Stimulated activated CD8-positive, alpha-beta memory T cell treated with anti-CD3 and anti-CD28 coated beads, Interleukin-12 subunit alpha, Interleukin-12 subunit beta, amount 100 ng/mL, for 24 hours (primary cell): ENCODE results near the gene ABO.
"Not testable (repeated sequence)": the region's sequence is repeated elsewhere in the genome, so short reads cannot be mapped to it uniquely, and the experiment has no call there.

Source experiments
- DNase-seq: peaks from one replicate; pipeline ENCODE4 v3.0.0-alpha.2; 2020; ENCODE audit errors: extremely low read depth

The ABO gene

GRCh38 chr9:133275105-133276000 is at the start of gene ABO:
Gene ABO, minus strand, starts transcription at chr9:133275201.
- DNase-seq = no peak

DNA sequence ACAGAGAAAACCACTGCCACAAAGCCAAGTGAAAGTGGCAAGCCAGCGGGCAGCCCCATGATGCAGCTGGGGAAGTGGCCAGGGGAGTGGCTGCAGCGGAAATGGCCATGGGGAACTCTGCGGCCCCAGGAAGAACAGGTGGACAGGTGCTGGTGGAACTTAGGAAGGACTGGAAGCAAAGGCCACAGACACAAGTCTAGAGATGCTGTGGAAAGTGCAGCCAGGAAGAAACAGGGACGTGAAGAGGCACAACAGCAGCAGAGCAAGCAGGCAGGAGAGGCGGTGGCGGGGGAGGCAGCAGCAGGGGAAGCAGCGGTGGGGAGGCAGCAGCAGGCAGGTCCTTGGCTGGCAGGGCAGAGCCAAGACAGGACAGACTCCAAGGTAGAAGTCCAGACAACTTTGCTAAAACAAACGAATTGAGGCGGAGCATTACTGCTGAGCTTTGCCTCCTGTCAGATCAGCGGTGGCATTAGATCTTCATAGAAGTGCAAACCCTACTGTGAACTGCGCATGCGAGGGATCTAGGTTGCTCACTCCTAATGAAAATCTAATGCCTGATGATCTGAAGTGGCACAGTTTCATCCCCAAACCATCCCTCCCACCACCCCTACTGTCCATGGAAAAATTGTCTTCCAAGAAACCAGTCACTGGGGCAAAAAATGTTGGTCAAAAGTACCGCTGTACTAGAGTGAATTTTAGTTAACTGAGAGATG is 49.1 kb upstream of the ABO start:
- no peak for DNase-seq

- no peak for DNase-seq
Observed at GRCh38 chr9:133323211-133323610, 48.2 kb upstream of the ABO start.

DNA sequence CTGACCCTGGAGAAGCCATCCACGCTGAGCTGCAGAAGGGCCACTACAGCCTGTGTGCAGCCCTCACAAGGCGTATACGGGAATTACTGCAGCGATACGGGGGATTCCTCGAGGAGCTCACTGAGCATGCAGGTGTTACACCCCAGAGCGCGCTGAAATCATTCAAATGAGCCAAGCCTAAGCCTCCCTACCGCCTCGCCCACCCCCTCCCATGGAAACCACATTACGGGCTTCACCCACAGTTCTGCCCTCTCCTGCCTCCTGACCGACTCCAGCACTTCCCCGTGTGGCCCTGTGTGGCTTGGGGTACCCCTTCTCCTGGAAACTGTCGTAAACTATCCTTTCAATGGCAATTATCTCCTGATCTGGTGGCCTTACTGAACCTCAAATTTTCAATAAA is 47.7 kb upstream of the ABO start:
- DNase-seq = no peak

DNA sequence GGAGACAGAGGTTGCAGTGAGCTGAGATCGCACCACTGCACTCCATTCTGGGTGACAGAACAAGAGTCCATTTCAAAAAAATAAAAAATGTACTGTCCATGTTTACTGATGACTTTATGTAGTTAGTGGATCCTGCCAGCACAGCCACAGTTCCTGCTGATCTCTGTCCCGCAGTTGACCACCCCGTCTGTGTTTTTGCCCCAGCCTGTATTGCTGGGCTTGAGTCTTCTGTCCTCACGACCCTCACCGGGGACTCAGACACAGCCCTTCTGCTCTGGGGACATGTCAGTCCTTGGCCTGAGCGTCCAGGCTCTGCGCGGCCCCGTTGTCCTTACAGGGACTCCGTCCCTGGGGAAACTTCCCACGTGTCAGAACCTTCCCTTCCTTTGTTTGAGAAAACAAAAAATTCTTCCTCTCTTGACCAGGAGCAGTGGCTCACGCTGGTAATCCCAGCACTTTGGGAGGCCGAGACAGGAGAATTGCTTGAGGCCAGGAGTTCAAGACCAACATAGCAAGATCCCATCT is 46.5 kb upstream of the ABO start:
- no peak for DNase-seq

DNA sequence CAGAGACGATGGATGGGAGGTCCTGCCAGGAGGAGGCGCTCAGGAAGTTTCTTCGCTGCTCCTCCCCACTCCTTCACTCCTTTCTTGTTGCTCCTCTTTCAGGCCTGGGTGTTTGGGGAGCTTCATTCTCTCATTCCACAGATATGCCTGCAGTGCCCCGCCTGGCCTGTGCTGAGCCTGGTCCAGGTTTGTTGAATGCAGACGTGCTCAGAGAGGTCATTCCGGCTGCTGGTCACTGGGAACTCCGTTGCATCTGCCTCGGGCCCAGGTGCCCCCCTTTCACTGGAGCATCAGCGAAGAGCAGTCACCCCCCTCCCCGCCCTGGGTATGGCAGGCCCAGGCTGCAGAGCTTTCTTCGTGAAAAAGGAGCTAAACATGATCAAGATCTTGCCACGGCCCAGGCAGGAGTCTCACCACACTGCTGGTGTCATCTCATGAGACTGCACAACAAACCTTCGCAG is 45.5 kb upstream of the ABO start:
- DNase-seq = no peak

- not testable (repeated sequence) for DNase-seq
Observed at GRCh38 chr9:133317551-133317950, 42.5 kb upstream of the ABO start.

DNA sequence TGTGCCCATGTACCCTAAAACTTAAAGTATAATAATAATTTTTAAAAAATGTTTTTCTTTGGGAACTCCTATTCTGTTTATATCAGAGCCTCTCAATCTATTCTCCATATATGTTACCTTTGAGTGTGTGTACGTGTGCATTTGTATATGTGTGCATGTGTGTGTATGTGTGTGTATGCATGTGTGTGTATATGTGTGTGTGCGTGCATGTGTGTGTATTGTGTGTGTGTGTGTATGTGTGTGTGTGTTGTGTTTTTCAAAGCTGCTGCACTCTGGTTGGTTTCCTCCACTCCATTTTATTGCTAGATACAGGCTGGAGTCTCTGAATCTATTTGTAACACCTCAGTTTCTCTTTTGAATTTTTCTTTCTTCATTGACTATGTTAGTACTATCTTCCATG is 41.0 kb upstream of the ABO start:
- DNase-seq = no peak

GRCh38 chr9:133309608-133310007 is 34.6 kb upstream of the ABO start:
- no peak for DNase-seq

- DNase-seq = no peak
Observed at GRCh38 chr9:133307301-133307700, 32.3 kb upstream of the ABO start.

- DNase-seq = no peak
Observed at GRCh38 chr9:133306242-133307204, 31.5 kb upstream of the ABO start.

GRCh38 chr9:133305731-133306130 is 30.7 kb upstream of the ABO start:
- no peak for DNase-seq

GRCh38 chr9:133304477-133305377 is 29.7 kb upstream of the ABO start:
- no peak for DNase-seq

GRCh38 chr9:133304158-133304470 is 29.1 kb upstream of the ABO start:
- no peak for DNase-seq

DNA sequence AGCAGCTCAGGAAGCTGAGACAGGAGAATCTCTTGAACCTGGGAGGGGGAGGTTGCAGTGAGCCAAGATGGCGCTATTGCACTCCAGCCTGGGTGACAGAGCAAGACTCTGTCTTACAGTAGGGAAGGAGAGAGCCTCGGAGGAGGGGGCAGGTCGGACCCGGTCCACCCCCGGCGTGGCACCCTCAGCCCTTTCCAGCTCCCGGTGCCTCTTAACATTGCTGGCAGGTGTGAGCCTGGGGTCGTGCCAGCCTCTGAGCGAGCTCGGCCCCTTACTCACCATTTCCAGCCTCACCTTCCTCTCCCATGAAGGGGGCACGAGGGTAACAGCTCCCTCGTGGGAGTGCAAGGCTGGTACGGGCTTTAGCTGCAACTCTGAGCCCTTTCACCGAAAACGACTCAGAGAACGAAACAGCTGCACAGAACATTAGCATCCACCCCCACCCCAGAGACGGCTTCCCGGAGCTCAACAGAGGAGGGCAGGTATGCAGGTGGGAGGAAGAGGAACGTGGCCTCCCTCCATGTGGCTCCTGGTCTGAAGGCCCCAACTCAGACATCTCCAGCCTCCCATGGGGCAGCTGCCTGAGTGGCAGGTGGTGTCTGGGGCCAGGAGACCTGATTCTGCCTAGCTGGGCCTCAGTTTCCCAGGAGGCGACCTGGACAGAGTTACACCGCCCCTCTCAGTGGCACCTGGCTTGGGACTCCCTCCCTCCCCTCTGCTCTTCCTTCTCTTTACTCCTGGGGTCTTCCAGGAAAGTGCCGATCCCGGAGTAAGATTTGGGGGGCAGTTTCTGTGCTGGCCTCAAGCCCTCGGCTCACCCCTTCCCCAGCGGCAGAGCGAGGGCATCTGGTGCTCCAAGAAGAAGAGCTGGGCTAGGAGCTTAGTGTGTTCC is 28.5 kb upstream of the ABO start:
- DNase-seq = no peak

DNA sequence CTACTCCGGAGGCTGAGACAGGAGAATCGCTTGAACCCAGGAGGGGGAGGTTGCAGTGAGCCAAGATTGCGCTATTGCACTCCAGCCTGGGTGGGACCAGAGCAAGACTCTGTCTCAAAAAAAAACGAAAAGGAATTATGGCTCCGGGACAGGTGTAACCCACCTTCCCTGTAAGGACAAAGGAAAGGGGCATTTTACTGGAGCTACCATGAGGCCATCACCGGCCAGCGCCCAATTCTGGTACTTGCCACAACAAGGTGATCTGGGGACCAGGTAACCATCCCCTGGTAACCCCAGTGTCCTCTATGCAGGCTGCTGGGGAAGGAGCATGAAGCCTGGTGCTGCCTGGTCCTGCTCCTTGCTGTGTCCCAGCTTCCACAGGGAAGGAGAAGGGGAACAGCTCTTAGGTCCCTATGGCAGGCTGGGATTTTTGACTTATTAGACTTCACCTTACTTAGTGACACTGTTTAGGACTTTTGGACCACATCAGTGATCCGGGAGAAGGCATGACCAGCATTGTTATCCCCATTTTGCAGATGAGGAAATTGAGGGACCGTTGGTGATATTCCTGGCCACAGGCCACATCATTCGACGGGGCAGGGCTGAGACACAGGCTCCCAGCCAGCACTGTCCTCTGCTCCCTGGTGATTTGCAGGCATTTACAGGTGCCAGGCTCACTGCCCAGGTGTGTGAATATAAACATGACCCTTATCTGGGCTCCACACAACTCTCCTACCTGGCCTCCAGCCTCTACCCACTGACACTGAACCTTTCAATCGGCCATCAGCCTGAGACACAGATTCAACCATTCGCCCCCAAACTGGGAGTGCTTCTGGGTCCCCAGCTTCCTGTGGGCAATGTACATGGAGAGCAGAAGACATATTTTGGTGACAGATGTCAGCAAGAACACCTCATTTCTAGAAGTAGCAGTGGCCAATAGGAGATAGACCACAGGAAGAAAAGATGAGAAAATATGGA is 26.5 kb upstream of the ABO start:
- DNase-seq = no peak

DNA sequence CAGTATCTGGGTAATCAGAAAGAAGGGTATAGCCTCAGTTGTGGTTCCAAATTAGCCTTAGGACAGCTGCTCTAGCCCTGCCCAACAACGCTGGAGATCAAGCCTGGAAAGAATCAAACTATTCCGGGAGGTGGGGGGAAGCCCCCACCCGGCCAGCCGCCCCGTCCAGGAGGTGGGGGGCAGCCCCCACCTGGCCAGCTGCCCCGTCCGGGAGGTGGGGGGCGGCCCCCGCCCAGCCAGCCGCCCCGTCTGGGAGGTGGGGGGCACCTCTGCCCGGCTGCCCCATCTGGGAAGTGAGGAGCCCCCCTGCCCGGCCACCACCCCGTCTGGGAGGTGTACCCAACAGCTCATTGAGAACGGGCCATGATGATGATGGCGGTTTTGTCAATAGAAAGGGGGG is 25.0 kb upstream of the ABO start:
- not testable (repeated sequence) for DNase-seq

GRCh38 chr9:133294257-133294656 is 19.3 kb upstream of the ABO start:
- DNase-seq = no peak
